Stimulated activated CD4-positive, alpha-beta T cell treated with anti-CD3 and anti-CD28 coated beads, Interleukin-12 subunit alpha, Interleukin-12 subunit beta, amount 100 ng/mL, for 24 hours (primary cell): ENCODE measurements around the gene ATXN1.

ENCODE experiments used
- DNase-seq, 2 experiments: peaks; one replicate each; pipeline ENCODE4 v3.0.0-alpha.2; 2020; ENCODE audit warnings: low read depth in 2 of 2

The ATXN1 gene

DNA sequence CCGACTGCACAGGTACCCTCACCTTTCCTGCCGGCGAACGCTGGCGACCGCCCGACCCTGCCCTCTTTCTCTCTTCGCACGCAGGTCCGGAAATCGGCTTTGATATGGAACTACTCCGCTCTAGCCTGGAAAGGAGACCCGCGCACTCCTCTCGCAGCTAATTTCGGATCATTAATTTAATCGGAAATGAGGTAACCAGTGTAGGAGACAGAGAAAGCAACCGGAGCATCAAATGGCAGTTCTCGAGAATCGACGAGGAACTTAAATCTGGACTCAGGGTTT lies 949 bp upstream of the ATXN1 start:
- peak in 1 of 2 experiments; percentile 24 for DNase-seq

GRCh38 chr6:16761471-16762267 lies 409 bp upstream of the ATXN1 start:
- DNase-seq = peak; percentile 66 to 71

DNA sequence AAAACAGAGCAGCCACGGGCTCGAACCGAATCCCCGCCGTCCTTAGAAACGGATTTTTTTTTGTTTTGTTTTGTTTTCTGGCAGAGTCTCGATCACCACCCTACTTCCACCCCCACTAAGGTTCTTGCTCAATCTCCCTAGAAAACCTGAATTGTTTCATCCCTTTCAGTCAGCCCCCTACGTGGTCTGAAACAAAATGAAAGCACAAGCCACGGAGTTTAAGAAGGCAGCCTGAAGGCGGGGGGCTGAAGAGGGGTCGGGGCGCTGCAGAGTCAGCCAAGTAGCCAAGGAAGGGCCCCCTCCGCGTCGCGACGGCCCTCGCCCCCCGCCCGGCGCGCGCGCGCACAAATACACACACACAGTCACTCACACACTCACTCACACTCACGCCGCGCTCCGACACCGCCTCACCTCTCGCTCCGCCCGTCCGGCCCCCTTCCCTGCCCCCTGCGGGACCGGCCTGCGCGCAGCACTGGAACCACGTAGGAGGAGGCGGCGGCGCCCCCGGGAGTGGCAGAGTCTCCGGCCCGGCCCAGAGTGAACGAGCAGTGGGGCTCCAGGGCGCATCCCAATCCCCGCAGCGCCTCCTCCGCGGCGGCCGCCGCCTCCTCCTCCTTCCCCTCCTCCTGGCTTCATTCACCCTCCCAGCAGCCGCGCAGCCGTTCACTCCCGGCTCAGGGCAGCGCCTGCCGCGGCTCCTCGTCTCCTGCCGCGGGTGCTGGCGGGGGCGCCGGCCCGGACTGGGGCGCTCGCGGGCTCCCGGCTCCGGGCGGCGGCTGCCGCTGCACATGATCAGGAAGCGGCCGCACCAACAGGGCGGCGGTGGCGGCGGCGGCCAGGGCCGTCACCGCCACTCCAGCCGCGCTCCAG lies 1.4 kb downstream of the ATXN1 start:
- DNase-seq = peak; percentile 59 to 67

DNA sequence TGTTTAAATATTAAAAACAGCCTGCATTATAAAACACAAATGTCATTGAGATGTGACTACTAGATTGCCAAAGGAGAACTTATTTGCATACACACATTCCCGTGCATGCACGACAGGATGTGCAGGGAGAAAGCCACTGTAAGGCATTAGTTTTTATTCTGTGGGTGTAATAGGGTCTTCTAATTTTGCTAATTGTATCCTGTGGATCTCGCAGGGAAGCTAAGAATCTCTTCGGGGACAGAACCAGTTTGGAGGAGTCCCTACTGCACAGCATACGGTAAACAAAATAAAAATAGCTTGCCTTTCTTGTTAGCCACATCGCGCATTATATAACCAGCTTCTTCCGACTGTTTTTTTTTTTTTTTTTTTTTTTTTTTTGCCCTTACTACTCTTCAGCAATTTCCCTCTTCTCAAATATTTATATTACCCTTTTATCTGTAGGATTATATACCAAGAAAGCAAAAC lies 2.0 kb downstream of the ATXN1 start:
- no peak for DNase-seq

DNA sequence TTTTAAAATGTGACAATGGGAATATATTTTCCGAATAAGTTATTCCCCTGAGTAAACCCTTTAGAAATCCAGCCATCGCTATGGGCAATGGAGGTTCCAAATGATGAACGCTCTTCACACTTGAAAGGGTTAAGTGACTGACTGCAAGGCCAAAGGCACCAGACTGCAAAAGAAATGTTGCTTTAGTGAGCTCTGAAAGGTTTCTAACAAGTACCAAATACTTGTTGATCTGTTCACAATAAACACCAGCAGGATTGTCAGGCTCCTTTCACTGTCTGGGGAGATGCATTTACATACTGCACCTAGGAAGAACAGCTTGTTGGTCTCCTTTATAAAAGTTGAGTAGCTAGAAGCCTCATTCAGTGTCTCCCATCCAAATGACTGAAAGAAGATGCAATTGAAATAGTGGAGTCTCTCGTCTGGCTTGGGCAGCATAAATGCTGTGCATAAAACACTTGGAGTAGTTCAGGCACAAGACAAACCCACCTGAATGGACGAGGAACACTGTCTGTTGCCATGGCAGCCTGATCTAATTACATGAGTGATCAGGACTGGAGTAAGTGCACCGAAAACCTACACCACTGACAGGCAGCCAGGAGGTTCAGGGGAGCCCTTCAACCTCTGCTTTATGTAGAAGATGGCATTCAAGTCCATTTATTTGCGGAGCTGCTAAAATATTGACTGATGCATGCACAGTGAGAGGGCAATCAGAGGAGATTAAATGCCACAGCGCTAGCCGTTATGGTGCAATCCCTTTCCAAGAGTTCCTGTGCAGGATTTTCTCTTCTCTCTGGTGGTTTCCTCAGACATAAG lies 2.9 kb downstream of the ATXN1 start:
- DNase-seq = no peak

GRCh38 chr6:16757332-16757731 lies 3.9 kb downstream of the ATXN1 start:
- DNase-seq = no peak

DNA sequence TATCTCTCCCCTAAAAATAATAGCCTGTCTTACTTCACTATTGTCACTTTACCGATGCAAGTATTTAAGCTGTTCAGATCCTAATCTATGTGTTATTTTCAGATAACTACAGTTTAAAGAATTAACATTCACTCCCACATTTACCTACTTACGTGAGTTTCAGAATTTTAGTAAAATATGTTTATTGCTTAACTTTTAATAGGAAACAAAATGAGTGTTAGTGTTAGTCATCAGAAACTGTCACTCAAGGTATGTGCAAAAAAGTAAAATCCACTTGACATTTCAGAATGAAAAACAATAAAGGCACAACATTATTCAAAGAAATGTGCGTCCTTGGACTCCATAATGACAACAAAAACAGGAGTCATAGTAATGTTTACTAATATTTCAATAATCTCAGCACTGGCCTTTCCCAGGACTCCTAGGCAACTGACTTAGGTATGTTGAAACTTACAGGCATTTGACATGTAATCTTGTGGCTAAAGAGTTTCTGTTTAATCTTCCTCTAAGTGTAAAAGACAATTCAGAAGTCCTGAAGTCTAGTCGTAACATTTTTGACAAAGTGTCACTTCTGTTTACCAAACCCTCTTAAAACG lies 4.5 kb downstream of the ATXN1 start:
- DNase-seq = no peak

GRCh38 chr6:16755544-16755943 lies 5.7 kb downstream of the ATXN1 start:
- DNase-seq = no peak

DNA sequence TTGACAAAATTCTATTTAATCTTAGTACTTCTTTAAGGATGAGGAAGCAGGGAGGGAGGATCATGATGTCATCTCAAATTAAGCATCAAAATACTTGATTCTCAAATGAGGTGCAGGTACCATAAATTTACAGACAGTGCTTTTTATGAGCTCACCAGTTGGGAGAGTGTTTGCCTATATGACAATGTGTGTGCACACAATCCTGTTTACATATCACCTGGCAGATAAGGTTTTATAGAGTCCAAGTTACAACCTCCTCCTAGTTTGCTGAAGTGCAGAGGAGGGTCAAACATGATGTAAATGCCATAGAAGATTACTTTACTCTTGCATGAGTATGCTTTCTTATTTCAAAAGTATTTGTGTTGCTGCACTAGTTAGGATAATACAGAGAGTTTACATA lies 6.4 kb downstream of the ATXN1 start:
- DNase-seq = no peak

DNA sequence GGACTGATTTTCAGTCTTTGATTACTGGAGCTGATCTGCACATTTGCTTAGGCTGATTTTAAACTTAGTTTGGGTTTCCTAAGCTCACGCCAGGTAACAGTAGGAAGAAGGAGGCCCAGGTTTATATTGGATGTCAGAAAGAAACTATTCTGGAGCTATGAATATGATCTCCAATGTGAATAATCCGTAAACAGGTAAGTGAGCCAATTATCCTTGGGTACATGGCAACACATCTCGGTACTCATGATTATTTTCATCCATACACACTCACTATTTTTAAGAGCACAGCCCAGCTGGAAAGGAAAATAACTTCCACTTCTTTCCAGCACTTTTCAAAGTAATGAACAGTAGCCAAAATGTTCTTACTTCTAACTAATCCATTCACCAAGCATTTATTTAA lies 7.0 kb downstream of the ATXN1 start:
- no peak for DNase-seq

DNA sequence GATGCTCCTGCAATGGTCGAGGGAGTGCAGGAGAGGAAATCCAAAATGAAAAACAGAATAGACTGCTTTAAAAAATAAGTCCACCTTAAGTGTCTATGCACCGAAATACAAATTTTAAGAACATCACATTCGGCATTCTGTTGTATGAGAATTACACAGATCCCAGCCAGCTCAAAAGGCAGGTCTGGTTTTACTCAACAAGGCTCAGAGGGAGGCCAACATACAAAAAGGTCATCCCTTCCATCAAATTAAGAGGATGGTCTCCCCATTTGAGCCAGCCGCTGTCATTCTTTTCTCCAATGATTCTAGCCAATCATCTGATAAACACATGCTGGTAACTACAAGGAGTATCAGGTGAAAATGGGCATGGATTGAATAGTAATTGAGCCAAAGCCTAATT lies 7.9 kb downstream of the ATXN1 start:
- no peak for DNase-seq

DNA sequence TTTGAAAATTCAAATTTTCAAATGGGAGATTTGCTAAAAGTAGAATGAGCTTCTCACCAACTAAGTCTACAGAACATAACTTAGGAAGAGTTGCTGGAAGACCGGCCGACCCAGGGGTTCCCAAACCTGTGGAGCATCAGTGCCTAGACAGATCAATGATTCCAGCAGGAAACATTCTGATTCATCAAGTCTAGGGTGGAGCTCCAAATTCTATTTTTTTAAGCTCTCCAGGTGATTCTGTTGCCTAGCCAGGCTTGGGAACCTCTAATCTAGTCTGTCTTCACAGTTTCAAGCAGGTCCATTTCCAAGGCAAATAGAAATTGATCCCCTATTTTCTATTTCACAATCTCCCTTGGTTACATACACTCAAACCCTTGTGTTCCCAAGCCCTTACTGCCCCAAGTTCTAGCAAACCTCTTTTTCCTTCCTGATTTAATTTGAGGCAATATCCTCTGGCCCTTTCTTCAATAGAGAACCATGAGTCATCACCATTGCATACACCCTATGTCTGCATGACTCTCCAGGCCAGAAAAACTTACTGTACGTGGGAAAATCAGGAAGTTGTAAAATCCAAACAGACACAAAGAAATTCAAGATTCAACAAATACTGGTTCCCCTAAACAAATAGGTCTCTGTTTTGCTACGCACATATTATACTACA lies 8.9 kb downstream of the ATXN1 start:
- no peak for DNase-seq

DNA sequence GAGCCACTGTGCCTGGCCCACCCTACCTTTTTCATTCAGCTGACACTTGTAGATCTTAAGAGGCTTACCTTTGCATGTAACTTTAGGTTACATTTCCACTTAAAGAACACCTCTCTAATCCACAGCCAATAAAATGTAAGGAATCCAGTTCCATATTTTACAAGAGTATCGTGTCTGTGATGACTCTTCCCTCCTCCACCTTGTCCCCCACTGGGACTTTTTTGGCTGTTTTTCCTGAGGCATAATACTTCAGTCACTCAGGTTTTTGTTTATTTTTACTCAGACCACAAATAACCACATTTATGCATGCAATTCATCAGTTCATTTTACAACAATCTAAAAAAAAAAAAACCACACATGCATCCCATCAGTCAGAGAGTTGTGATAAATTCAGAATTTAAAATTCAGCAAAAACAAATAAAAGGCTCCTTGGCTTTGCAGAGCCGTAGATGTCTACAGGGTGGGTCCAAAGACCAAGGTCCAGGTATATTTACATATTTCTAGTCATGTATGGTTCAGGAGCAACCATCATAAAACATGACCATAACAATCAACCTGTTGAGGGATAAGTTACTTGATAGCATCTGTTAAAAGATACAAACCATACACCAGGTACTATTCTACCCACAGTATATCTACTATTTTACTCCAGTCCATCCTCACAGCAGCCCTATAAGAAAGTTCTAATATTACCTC lies 9.9 kb downstream of the ATXN1 start:
- no peak for DNase-seq

DNA sequence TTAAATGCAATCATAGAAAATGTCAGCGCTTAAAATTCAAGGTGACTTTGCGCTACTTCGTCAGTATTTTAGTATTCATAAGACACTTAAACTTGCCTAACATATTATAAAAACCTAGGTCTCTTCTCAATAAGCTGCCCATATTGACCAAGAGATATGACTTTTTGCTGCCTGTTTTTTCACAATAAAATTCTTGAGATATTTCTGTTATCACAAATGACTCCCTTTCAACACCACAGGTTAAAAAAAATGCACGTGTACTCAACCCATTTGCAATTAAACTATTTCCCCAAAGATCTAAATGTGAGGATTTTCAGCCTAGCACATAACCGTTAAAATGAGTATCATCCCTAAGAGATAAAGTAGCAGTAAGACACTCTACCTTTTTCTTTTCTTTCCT lies 10.7 kb downstream of the ATXN1 start:
- DNase-seq = no peak

GRCh38 chr6:16749516-16750485 lies 11.5 kb downstream of the ATXN1 start:
- DNase-seq = no peak

- no peak for DNase-seq
Observed at GRCh38 chr6:16748025-16748319, 13.3 kb downstream of the ATXN1 start.

DNA sequence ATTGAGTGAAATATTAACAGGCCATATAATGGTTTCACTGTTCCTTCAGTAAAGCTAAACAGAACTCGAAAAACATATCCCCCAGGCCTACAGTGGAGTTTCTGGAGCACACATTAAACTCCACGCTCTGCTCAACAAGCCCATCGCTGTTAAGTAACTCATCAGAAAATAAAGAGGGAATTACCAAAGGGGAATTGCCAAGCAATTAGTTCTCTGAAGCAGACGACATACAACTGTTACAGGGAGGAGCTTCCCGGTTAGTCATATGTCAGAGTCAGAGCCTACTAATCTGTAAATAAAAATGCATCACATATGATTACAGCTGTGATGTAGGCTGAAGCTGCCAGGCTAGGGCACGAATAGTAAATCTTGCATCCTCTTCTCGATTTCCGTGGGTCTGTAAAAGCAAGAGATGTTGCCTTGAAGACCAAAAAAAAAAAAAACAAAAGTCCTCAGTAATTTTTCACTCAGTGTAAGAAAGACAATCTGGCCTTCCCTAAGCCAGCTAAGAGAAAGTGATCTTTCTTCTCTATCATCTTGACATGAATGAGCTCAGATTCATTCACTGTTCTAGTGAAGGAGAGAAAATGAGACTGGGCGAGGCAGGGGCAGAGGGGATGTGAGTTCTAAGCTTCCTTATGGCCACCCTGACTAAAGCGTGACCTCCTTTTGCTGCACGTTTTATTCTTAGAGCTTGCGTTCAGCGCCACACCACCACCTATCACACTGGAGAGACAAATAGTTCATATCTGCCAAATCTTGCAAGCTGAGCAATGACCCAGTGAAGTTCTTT lies 13.8 kb downstream of the ATXN1 start:
- DNase-seq = no peak

DNA sequence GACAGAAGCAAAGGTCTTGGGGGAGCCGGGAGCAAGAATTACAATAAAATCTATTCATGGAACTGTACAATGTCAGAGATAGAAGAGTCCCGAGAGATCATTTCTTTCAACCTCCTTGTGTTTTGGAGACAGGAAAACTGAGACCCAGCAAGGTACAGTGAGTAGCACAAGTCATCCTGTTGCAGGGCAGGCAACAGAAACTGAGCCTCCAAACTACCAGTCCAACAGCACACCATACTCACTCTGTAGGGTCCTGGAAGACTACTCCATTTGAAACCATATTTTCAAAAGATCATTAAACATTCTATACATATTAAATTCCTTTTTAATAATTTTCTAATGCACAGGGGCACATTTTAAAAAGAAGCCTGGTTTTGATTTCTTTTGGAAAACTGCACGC lies 14.4 kb downstream of the ATXN1 start:
- DNase-seq = no peak

- DNase-seq = no peak
Observed at GRCh38 chr6:16746401-16746800, 14.9 kb downstream of the ATXN1 start.
